ENCODE results near the gene FMNL2.

Gene FMNL2

DNA sequence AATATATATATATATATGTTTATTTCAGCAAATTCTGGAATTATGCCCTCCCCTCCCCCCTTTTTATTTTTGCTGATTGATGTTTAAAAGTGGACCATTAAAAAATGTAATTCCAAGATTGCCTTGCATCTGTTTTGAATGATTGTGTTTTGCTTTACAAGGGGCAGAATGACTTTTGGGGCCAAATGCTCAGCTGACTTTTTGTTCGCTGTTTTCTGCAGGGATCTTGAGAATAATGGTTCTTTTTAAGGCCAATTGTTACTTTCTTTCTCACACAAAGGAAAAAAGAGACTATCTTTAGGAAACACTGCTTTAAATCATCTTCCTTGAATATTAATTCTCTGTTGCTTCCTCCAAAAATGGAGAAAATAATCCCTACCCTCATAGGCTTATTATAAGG lies 95.9 kb downstream of the FMNL2 start:
- no peak for DNase-seq

DNA sequence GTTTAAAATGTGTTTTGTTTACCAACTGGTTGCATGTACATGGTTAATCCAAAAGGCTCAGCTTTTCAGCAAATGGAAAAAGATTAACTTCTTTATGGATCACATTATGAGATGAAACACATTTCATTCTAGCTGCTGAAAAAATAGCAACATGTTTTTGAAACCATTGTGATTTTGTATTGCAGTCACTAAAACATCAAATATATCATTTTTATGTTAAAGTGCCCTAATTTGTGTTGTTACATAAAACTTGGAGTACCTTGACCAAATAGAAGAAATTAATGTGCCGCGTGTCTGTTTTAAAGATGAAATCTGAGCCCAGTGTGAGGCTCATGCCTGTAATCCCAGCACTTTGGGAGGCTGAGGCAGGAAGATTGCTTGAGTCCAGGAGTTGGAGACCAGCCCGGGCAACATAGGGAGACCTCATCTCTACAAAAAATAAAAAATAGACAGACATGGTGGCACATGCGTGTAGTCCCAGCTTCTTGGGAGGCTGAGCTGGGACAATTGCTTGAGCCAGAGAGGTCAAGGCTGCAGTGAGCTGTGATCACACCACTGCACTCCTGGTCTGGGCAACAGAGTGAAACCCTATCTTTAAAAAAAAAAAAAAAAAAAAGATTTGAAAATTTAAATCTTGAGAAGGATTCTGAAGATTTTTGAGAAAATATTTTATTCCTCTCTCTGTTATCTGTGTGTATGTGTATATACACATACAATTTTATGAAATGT lies 96.6 kb downstream of the FMNL2 start:
- no peak for DNase-seq

DNA sequence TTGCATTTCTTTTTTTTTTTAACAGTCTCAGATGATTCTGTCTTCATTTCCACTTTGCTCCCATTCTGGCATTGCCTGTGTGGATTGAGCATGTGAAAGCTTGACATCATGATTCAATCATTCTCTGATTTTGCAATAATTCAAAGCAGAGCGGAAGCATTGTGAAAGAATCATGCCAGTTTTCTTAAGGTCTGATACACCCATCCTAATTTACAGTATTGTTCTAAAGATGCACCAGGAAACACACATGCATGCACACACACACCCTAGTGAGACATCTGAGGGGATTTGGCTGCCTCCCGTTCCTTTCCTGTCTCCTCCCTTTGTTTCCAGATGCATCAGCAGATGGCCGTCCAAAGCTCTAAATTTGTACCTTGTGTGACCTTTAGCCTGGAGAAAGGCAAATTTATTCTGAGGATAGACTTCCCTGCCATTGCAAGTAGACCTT lies 97.3 kb downstream of the FMNL2 start:
- no peak for DNase-seq

- no peak for DNase-seq
Measured at GRCh38 chr2:152432765-152433164, 97.8 kb downstream of the FMNL2 start.

- no peak for DNase-seq
Measured at GRCh38 chr2:152433289-152433688, 98.3 kb downstream of the FMNL2 start.

- no peak for DNase-seq
Measured at GRCh38 chr2:152433791-152434190, 98.8 kb downstream of the FMNL2 start.

GRCh38 chr2:152434395-152435182 lies 99.6 kb downstream of the FMNL2 start:
- no peak for DNase-seq

DNA sequence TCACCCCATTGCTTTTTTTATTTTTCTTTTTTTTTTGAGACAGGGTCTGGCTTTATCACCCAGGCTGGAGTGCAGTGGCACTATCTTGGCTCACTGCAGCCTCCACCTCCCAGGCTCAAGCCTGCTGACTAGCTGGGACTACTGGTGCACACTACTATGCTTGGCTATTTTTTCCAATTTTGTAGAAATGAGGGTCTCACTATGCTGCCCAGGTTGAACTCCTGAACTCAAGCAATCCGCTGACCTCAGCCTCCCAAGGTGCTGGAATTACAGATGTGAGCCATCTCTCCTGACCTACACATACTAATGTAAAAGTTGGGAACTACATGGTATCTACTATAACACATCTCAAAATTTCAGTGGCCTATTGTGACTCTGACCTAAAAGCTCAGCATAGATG lies 101.2 kb downstream of the FMNL2 start:
- no peak for DNase-seq

DNA sequence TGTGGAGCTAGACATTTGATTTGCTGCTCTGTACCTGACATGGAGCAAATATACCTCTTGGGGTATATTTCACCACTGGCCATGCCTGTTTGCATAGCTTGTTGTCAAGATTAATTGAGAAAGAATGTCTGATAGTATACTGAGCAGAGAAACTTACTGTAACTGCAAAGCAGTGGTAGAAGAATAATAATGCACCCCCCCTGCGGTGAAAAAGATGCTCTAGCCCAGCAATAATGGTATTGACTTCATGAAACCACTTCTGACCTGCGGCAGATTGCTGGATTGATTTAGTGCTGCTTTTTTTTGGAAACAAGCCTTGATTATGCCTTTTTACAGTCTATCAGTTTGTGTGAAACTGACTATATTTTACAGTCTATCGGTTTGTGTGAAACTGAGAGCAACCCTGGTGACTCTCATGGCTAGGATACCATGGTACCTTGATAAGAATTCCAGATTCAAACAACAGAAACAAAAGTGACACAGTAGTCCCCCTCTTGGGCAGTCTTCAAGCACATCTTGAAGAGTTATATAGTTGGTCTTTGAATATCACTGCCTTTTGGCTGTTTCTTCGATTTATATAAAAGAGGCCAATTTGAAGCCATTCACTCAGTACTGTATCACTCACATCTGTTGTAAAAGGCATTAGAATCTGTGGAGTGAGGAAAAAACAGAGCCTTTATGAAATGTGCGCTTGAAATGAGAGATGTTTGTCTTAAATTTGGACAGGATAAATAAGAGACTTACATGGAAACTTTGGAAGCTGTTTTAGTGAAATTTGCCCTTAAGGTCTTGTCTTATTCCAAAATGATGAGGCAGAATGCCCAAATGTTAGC lies 102.5 kb downstream of the FMNL2 start:
- no peak for DNase-seq

DNA sequence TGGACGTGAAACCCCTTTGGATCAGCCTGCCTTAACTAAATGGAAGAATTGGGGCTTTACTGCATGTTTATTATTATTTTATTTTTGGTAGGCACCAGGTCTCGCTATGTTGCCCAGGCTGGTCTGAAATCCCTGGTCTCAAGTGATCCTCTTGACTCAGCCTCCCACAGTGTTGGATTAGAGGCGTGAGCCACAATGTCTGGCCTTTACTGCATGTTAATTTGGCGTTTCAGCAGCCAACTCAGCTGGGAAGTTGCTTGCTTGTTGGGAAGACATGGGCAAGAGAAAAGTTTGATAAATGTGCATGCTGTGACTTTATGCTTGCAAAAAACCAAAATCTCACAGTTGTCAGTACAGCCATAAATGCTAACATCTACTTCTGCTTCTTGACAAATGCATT lies 105.1 kb downstream of the FMNL2 start:
- no peak for DNase-seq

DNA sequence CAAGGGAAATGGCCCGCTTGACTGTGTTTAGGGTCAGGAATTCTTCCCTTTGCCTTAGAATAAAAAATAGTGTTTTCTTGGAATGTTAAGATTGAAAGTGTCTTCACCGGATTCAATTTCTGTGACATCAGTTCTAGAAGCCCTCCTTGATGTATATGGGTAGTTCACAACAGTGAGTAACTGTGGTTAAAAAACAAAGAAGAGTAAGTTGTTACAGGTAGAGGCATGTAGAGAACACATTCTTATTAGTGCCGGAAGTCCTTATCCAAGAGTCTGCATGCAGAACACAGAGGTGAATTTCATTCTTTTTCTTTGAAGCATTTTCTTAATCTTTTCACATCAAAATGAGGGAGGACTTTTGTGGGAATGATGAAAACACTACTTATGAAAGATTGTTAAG lies 105.5 kb downstream of the FMNL2 start:
- DNase-seq, result no peak

GRCh38 chr2:152441961-152442360 lies 107.0 kb downstream of the FMNL2 start:
- no peak for DNase-seq

DNA sequence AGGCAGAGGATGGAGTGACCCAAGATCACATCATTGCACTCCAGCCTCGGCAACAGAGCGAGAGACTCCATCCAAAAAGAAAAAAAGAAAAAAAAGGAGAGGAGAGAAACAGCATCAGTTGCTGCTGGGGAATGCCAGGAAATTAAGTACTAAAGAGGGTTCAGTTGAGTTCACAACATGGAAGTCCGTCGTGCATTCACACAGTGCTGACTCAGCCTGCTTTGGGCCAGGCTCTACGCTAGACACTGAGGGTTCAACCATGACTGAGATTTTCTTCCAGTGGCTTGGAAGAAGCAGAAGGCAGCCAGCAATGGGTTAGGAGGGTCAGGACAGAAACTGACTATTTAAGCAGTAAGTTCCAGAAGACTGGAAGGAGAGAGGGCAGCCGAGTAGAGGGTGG lies 108.8 kb downstream of the FMNL2 start:
- no peak for DNase-seq

- no peak for DNase-seq
Measured at GRCh38 chr2:152444448-152444847, 109.5 kb downstream of the FMNL2 start.

GRCh38 chr2:152445375-152445774 lies 110.4 kb downstream of the FMNL2 start:
- no peak for DNase-seq

DNA sequence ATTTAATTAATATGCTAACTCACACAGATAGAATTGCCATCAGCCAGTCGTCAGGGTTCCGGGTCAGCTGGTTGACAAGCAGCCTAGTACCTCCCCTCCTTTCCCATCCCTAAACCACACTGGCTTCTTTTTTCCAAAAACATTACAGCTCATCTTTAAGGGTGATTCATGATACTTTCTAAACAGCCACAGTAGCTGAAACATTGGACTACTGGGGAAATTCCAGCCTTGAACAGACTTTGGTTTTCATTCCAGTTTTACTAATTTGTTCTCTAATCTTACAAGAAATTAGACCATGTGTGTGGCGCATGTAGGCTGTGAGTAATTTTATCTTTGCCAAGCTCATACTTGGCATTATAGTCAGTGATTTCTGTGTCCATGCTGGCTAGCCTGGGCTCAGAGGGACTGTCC lies 110.8 kb downstream of the FMNL2 start:
- no peak for DNase-seq

DNA sequence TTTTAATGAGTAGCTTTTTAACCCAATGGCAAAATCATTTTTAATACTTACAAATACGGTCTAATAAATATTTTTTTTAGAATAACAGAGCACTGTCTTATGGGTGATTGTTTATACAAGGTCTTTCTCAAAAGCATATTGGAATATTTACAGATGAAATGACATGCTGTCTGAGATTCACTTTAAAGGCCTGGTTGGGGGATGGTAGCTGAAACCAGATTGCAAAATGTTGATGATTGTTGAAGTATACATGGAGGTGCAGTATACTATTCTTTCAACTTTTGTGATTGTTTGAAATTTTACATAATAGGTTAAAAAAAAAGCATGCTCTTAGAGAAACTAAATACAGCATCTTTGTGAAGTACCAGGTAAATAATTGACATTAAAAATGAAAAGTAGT lies 111.2 kb downstream of the FMNL2 start:
- no peak for DNase-seq

DNA sequence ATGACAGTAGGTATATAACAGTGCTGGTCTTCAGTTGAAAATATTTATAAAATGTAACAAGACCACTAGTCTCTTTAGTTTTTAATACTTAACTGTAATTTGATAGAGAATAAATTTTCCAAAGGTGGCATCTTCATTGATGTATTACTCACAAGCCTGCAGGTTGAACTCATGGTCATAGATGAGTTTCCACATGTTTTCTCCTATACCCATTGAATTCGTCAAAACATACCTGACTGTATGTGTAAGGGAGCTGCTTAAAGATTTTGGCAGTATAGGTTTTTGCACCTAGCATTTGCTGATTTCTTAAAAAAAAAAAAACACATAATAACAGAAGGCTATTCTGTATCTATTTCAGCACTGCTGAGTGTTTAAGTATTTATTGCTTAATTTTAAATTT lies 112.9 kb downstream of the FMNL2 start:
- no peak for DNase-seq

DNA sequence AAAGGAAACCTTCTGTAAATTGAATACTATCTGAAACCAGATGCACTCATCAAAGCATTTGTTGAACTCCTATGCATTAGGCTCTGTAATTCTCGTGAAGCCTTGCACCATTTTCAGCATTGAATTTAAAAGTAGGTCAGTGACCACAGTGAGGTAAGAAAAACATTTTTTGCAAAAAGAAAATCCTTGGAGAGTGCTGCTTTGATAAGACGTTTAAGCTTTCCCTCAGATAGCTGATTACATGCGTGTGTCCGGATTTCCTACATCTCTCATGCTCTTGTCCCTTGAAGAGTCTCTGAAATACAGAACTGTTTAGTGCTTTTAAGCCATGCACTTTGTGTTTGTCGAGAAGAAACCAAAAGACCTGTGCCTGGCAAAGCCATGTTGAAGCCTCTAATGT lies 113.6 kb downstream of the FMNL2 start:
- no peak for DNase-seq

DNA sequence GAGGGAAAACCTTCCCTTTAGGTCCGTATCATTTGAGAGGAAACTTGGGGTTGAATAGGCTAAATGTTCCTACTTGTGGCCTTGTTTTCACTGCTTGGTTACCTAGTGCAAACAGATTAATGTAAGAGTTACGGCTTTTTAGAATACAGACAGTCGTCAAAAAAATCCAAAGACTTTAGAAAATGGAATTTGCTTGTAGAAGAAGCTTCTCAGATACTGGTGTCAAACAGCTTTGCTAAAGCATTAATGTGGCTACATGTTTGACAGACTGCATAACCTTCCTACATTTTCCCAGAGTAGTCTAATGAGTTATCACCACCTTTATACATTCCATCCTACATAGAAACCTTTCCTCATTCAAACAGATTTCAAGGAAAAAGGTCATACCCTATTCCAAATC lies 114.6 kb downstream of the FMNL2 start:
- DNase-seq, result no peak

DNA sequence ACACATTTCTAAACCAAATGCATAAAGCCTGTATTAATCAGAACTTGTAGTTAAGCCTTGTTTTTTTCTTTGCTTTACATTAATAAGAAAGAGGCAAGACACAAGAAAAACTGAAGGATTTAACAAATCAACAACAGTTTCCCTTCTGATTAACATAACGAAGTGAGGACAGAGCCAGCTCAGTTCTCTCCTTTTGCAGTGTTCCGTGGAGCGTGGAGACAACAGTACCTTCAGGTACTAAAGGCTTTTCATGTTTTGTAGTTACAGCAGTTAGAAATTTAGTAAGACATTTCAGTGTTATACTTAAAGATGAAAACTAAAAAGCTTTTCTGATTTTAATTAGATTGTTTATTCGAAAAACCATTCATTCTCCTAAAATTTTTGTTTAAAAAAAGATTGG lies 115.2 kb downstream of the FMNL2 start:
- no peak for DNase-seq

DNA sequence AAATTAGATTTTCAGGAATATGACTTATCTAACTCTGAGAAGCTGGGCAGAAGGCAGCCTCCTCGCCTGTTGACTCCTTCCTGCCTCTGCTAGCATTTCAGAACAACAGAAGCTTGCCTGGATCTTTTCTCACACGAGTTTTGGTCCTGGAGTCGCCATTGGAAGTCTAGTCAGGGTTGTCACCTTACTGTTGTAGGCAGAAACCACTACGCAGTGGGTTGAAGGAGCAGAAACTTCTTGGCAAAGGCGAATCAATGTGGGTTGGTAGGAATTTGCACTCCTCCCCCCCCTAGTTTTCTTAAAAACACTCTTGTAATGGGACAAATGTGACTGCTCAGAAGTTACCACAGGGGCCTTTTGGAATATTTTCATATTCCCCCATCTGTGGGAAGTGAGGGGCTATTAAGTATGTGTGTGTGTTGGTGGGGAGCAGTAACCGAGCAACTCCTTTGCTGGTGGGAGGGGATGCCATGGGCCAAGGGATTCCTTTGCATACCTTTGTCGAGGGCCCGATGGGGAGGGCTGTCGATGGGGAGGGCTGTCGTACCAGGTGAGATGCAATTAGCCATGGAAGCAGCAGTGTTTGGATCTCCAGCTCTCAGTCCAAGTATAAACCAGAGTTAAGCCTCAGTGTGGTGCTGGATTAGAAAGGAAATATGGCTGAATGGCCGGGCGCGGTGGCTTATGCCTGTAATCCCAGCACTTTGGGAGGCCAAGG lies 117.4 kb downstream of the FMNL2 start:
- no peak for DNase-seq

Measured in activated T-cell treated with anti-CD3 and anti-CD28 coated beads, Interleukin-2, amount 50 U/mL, for 1 hour (primary cell).